SJCRH30 (cell line): ENCODE measurements around the gene BPTF. TPM values are rescaled to one million over a fixed set of nuclear protein-coding genes. Genes with fewer than 3 reads are reported as not detected.
"Not testable (repeated sequence)": the region's sequence is repeated elsewhere in the genome, so short reads cannot be mapped to it uniquely, and the experiment has no call there.

ENCODE experiments used
- DNase-seq, 2 experiments: peaks; one replicate each; pipeline ENCODE4 v3.0.0-alpha.2; 2015 to 2020
- H3K27ac ChIP-seq: fragments of 250-450 bp; sonication (Bioruptor Pico); 2 replicates; pipeline ENCODE4 v1.5.1; 2020; ENCODE audit warnings: mild to moderate bottlenecking, moderate library complexity
- H3K27me3 ChIP-seq: fragments of 250-450 bp; sonication (Bioruptor Pico); 2 replicates; pipeline ENCODE4 v1.5.1; 2020; ENCODE audit warnings: mild to moderate bottlenecking, moderate library complexity
- H3K36me3 ChIP-seq: fragments of 250-450 bp; sonication (Bioruptor Pico); 2 replicates; pipeline ENCODE4 v1.5.1; 2020; ENCODE audit warnings: mild to moderate bottlenecking, moderate library complexity
- H3K4me1 ChIP-seq: fragments of 250-450 bp; sonication (Bioruptor Pico); 2 replicates; pipeline ENCODE4 v1.5.1; 2020; ENCODE audit warnings: mild to moderate bottlenecking, moderate library complexity
- H3K4me3 ChIP-seq: fragments of 250-450 bp; sonication (Bioruptor Pico); 2 replicates; pipeline ENCODE4 v1.5.1; 2020; ENCODE audit warnings: mild to moderate bottlenecking, moderate library complexity
- H3K9me3 ChIP-seq: fragments of 250-450 bp; sonication (Bioruptor Pico); replicated peaks from 2 replicates; pipeline ENCODE4 v1.5.1; 2020; ENCODE audit warnings: mild to moderate bottlenecking, moderate library complexity
- total RNA-seq: library from RNA; depleted of rRNA; stranded (reverse); fragments of >200 nt; shearing (Covaris generic); gene quantifications from 2 replicates; pipeline ENCODE4 v1.2.3, GENCODE V29; 2014; rRNA removed

The BPTF gene
- total RNA-seq, result 57.3 and 60.7 TPM in 2 replicates

DNA sequence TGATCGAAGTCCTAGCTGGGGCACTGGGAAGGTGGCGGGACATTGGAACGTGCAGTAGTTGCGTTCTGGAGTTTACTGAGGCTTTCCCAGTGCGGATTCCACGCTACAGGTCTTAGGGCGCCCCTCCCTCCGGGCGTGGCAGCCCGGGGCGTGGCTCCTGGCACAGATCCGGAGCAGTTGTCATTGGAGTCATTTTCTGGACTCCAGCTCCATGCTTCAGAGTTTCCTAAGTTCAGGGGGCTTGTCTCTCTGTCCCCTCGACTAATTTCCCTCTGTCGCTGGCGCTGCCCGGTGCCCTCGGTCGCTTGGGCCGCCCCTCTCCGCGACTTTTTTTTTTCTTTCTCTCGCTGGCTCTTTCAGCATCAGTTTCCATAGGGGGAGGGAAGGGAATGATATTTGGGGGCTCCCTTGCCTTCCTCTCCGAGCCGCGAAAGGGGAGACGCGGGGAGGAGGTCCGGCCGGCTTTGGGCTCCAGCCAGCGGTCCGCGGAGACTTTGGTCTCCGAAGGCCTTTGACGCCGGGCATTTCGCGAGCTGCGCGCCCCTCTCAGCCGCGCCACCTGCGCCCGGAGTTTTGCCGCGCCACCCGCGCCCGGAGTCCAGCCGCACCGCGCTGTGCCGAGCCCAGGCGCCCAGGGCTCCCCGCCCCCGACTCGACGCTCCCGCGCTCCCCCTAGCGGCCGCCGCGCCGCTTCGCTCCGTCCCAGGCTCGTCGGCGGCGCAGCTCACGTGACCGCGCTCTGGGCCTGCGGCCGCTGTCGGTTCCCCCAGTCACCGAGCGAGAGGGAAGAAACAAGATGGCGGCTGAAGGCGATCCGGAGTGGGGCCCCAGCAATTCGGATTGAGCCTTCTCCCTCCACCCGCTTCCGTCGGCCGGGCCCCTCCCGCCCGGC, at the start of gene BPTF:
Gene BPTF (plus strand): TSS at position 769 of the 892 bp plus-strand sequence. CDS start 222 bp downstream, outside the sequence.
- Histone ChIP-seq H3K4me1 (no peaks in the 10 kb centered on the region; the same call in 1 of the 2 replicates), H3K27ac (peak within 1 kb of the TSS; percentile 67; the same call in 1 of the 2 replicates), H3K36me3 (no peaks in the 10 kb centered on the region), H3K27me3 (no peaks in the 10 kb centered on the region; the same call in 1 of the 2 replicates), H3K4me3 (peak within 1 kb of the TSS; percentile 98), H3K9me3 (no peaks in the 10 kb centered on the region)
- peak; percentile 91 to 94 for DNase-seq

DNA sequence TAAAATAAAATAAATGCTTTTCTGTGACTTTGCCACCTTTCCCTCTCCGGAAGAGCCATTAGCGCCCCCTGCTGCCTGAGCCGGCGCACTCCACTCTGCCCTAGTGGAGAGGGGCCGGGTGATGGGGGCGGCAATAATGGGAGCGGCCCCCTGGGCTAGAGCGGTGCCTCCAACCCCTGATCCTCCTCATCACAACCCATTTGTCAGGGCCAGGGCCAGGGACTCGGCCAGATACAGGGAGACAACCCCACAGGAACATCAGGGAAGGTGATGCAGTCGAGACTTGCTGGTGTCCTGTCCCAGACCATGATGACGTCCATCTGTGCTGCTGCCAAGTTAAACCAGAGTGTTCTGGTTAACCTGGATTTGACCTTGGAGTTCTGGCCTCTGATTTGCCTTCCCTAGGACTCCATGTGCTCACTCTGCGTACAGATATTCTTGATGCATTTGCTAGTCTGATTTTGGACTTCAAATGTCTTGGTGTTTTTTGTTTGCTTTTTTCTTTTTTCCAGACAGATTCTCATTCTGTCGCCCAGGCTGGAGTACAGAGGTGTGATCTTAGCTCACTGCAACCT, 46.1 kb upstream of the BPTF start:
- no peaks in the 10 kb centered on the region for H3K36me3 ChIP-seq
- H3K27ac ChIP-seq, result no peak overlapping the region
- DNase-seq, result peak; percentile 30 to 69
- H3K27me3 ChIP-seq, result no peaks in the 10 kb centered on the region
- H3K9me3 ChIP-seq, result no peaks in the 10 kb centered on the region
- no peak overlapping the region for H3K4me3 ChIP-seq
- no peaks in the 10 kb centered on the region for H3K4me1 ChIP-seq

DNA sequence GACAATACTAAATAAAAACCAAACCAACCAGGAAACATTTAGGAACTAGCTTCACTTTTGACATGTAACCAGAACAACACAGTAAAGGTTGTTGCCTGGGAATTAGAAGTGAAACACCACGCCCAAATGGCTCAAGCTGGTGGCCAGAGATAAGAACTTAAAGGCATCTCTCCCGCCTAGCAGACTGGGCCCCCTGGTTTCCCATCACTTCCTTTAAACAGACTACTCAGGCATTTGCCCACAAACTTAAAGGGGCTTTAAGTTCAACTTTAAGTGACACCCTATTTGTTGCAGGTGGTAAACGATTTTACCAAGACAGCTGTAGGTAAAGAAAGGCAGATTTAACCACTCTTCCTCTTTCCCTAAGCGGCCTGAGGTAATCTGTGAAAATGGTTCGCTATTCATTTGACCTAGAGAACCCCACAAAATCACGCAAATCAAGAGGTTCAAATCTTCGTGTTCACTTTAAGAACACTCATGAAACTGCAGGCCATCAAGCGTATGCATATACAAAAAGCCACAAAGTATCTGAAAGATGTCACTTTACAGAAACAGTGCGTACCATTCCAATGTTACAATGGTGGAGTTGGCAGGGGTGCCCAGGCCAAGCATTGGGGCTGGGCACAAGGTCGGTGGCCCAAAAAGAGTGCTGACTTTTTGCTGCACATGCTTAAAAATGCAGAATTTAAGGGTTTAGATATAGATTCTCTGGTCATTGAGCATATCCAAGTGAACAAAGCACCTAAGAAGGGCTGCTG, 40.8 kb upstream of the BPTF start:
- DNase-seq, result no peak
- Histone ChIP-seq H3K27ac (no peak overlapping the region), H3K4me3 (no peak overlapping the region), H3K9me3 (no peaks in the 10 kb centered on the region), H3K36me3 (no peaks in the 10 kb centered on the region), H3K27me3 (no peaks in the 10 kb centered on the region), H3K4me1 (no peaks in the 10 kb centered on the region)

GRCh38 chr17:67785122-67785477, 40.2 kb upstream of the BPTF start:
- H3K27ac ChIP-seq, result no peak overlapping the region
- no peaks in the 10 kb centered on the region for H3K9me3 ChIP-seq
- H3K27me3 ChIP-seq, result no peaks in the 10 kb centered on the region
- H3K4me3 ChIP-seq, result no peak overlapping the region
- H3K36me3 ChIP-seq, result no peaks in the 10 kb centered on the region
- no peak for DNase-seq
- no peaks in the 10 kb centered on the region for H3K4me1 ChIP-seq

DNA sequence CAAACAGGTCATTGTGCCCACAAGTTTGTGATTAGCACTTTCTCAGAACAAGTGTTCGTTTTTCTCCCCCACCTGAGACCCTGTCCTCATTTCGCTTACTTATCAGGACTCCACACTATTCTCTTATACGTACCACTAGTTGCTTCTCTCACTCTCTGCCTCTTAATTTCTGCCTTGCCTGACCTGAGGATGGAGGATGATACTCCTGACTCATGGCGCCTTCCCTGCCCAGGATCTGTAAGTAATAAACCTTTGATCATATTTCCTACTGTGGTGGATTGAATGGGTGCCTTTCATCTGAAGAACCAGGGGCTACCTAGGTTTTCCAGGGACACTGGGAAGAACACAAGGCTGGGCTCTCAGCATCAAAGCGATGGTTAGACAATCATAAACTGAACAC, 39.8 kb upstream of the BPTF start:
- Histone ChIP-seq H3K4me3 (no peak overlapping the region), H3K27ac (no peak overlapping the region), H3K9me3 (no peaks in the 10 kb centered on the region), H3K27me3 (no peaks in the 10 kb centered on the region), H3K36me3 (no peaks in the 10 kb centered on the region), H3K4me1 (no peaks in the 10 kb centered on the region)
- DNase-seq, result no peak

DNA sequence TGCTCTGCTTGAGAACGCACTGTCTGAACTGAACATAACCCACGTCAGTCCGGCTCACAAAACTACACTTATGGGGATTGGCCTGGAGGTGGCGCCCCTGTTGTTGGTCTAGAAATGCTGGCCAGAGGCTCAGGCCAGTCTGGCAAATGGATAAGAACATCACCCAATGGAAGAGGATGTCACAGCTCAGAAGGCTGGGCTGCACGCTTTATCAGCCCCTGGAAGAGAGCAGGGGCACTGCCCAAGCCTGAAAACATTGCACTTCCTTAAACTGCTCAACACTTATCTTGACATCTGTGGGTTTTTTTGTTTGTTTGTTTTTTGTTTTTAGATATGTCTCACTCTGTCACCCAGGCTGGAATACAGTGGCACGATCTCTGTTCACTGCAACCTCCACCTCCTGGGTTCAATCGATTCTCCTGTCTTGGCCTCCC, 24.8 kb upstream of the BPTF start:
- no peak overlapping the region for H3K27ac ChIP-seq
- no peak overlapping the region for H3K4me3 ChIP-seq
- no peaks in the 10 kb centered on the region for H3K9me3 ChIP-seq
- H3K4me1 ChIP-seq, result no peaks in the 10 kb centered on the region
- DNase-seq, result peak; percentile 73 to 83
- no peaks in the 10 kb centered on the region for H3K36me3 ChIP-seq
- 0 out of 2 replicates have a peak, but pooled peaks cover 3% of the 10 kb centered on the region for H3K27me3 ChIP-seq

DNA sequence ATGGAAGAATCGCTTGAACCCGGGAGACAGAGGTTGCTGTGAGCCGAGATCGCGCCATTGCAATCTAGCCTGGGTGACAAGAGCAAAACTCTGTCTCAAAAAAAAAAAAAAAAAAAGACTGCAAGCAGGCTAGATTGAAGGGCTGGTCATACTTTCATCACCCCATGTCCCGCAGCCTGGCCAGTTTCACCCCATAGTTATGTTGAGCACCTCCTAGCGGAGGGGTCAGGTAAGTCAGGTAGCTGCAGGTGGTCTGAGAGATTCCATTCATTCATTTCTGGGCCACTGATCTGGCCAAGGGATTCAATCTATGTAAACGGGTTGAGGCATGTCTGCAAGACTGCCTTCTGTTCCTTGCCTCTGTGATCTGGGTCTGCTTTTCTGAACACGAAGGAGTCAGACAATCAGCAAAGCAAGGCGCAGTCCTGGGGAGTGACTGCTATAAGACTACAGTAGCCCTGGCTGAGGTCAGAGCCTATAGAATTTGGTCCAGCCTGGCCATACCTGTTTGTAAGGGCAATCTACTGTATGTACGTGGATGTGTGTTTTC, 23.6 kb upstream of the BPTF start:
- Histone ChIP-seq H3K27me3 (0 out of 2 replicates have a peak, but pooled peaks cover 3% of the 10 kb centered on the region), H3K9me3 (no peaks in the 10 kb centered on the region), H3K36me3 (no peaks in the 10 kb centered on the region), H3K4me1 (no peaks in the 10 kb centered on the region), H3K4me3 (no peak overlapping the region), H3K27ac (no peak overlapping the region)
- no peak for DNase-seq

DNA sequence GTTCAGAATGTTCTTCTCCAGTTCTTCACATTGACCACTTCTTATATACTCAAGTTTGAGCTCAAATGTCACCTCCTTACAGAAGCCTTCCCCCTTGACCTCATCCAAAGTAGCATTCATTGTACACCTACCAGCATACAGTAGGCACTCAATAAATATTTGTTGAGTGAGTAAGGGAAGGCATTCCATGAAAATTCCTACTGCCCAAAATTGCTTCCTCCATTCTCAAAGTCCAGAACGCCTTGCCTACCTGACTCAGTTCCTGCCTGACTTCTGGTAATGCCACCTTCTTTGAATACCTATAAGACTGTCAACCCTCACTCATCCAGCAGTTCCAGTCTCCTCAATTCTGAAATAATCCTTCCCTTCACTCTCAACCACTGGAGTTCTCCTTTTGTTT, 14.8 kb upstream of the BPTF start:
- no peaks in the 10 kb centered on the region for H3K9me3 ChIP-seq
- H3K27me3 ChIP-seq, result no peaks in the 10 kb centered on the region
- DNase-seq, result no peak
- H3K36me3 ChIP-seq, result no peaks in the 10 kb centered on the region
- peaks cover 5% of the 10 kb centered on the region for H3K4me1 ChIP-seq
- no peak overlapping the region for H3K27ac ChIP-seq
- H3K4me3 ChIP-seq, result no peak overlapping the region

DNA sequence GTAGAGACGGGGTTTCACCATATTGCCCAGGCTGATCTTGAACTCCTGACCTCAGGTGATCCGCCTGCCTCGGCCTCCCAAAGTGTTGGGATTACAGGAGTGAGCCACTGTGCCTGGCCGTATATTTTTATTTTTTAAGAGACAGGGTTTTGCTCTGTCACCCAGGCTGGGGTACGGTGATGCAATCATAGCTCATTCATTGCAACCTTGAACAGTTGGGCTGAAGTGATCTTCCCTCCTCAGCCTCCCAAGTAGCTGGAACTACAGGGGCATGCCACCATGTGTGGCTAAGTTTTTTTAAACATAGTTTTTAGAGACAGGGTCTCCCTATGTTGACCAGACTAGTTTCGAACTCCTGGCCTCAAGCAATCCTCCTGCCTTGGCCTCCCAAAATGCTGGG, 12.9 kb upstream of the BPTF start:
- H3K36me3 ChIP-seq, H3K27ac ChIP-seq, H3K4me3 ChIP-seq, H3K4me1 ChIP-seq, H3K27me3 ChIP-seq, H3K9me3 ChIP-seq, DNase-seq: not testable (repeated sequence)

- no peaks in the 10 kb centered on the region for H3K9me3 ChIP-seq
- no peak overlapping the region for H3K27ac ChIP-seq
- no peaks in the 10 kb centered on the region for H3K36me3 ChIP-seq
- peaks cover 5% of the 10 kb centered on the region for H3K4me1 ChIP-seq
- DNase-seq, result no peak
- no peak overlapping the region for H3K4me3 ChIP-seq
- no peaks in the 10 kb centered on the region for H3K27me3 ChIP-seq
These were observed 11.5 kb upstream of the BPTF start for GRCh38 chr17:67813803-67814180.

- H3K9me3 ChIP-seq, result no peaks in the 10 kb centered on the region
- DNase-seq, result peak; percentile 62 to 70
- peaks cover under 1% of the 10 kb centered on the region for H3K4me1 ChIP-seq
- no peak overlapping the region for H3K27ac ChIP-seq
- no peaks in the 10 kb centered on the region for H3K27me3 ChIP-seq
- H3K4me3 ChIP-seq, result no peak overlapping the region
- H3K36me3 ChIP-seq, result no peaks in the 10 kb centered on the region
These were observed 6.9 kb upstream of the BPTF start for GRCh38 chr17:67818110-67819002.

DNA sequence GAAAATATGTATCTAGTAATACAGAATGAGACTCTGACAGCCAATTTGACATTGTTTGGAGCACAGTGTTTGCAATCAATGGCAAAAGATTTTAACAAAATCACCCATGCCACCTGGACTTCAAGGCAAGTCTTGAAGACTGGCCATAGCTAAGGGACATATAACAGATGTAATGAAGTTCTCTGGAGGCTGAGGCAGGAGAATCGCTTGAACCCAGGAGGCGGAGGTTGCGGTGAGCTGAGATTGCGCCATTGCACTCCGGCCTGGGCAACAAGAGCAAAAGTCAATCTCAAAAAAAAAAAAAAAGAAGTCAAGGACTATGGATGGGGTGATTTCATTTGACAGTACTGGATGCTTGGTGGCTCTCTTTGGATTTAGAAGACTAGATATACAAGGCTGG, 5.6 kb upstream of the BPTF start:
- Histone ChIP-seq H3K4me3 (no peak overlapping the region), H3K9me3 (no peaks in the 10 kb centered on the region), H3K36me3 (no peaks in the 10 kb centered on the region), H3K4me1 (no peaks in the 10 kb centered on the region), H3K27me3 (no peaks in the 10 kb centered on the region; the same call in 1 of the 2 replicates), H3K27ac (no peak overlapping the region)
- DNase-seq, result no peak

DNA sequence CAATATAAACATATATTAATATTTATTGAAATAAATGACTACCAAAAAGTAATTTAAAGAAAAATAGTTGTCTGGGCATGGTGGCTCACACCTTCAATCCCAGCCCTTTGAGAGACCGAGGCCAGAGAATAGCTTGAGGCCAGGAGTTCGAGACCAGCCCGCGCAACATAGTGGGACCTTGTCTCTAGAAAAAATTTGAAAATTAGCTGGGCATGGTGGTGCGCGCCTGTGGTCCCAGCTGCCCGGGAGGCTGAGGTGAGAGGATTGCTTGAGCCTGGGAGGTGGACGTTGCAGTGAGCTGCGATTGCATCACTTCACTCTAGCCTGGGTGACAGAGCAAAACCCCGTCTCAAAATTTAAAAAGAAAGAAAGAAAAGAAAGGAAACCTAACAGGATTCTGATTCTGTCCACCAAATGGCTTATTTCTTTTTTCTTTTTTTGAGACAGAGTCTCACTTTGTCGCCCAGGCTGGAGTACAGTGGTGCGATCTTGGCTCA, 3.4 kb upstream of the BPTF start:
- H3K27ac ChIP-seq, result no peak overlapping the region
- no peaks in the 10 kb centered on the region for H3K9me3 ChIP-seq
- H3K36me3 ChIP-seq, result no peaks in the 10 kb centered on the region
- DNase-seq, result no peak
- no peaks in the 10 kb centered on the region; the same call in 1 of the 2 replicates for H3K4me1 ChIP-seq
- no peak overlapping the region for H3K4me3 ChIP-seq
- no peaks in the 10 kb centered on the region; the same call in 1 of the 2 replicates for H3K27me3 ChIP-seq
